GM23338 (cell line): ENCODE data around the gene PIK3C2A. TPM values are rescaled to one million over a fixed set of nuclear protein-coding genes. Genes with fewer than 3 reads are reported as not detected.
A peak's percentile ranks its signal among the peaks of the same experiment; 100 is the strongest.

ENCODE experiments used
- ATAC-seq: fragments of 200-7000 bp; cut with Tn5 transposase; 3 replicates; pipeline ENCODE4 v1.9.1; 2020
- DNase-seq: peaks from one replicate; pipeline ENCODE4 v3.0.0-alpha.2; 2015; ENCODE audit warnings: low spot score
- H2AFZ ChIP-seq: fragments of 200-600 bp; sonication (generic); 2 replicates; pipeline ENCODE4 v1.8.0; 2016; ENCODE audit warnings: antibody characterized with exemption, mild to moderate bottlenecking, moderate library complexity
- H3F3A ChIP-seq: fragments of 200-600 bp; sonication (generic); replicated peaks from 2 replicates; pipeline ENCODE4 v1.8.0; 2017; ENCODE audit warnings: antibody characterized with exemption, mixed run types, low read depth
- H3K27ac ChIP-seq: fragments of 200-600 bp; sonication (generic); 2 replicates; pipeline ENCODE4 v1.6.1; 2016; ENCODE audit warnings: low read depth
- H3K27me3 ChIP-seq: fragments of 200-600 bp; sonication (generic); 2 replicates; pipeline ENCODE4 v1.8.0; 2016; ENCODE audit warnings: mild to moderate bottlenecking, mixed run types, moderate library complexity; ENCODE audit not compliant: insufficient read depth
- H3K36me3 ChIP-seq: fragments of 200-600 bp; sonication (generic); 2 replicates; pipeline ENCODE4 v1.8.0; 2016; ENCODE audit warnings: mild to moderate bottlenecking; ENCODE audit not compliant: insufficient read depth
- H3K4me1 ChIP-seq: fragments of 200-600 bp; sonication (generic); 2 replicates; pipeline ENCODE4 v1.8.0; 2016; ENCODE audit warnings: mild to moderate bottlenecking, moderate library complexity; ENCODE audit not compliant: insufficient read depth
- H3K4me2 ChIP-seq: fragments of 200-600 bp; sonication (generic); 2 replicates; pipeline ENCODE4 v1.7.1; 2017; ENCODE audit warnings: mixed run types
- H3K4me3 ChIP-seq: fragments of 200-600 bp; sonication (generic); 2 replicates; pipeline ENCODE4 v1.6.1; 2016; ENCODE audit warnings: mixed run types
- H3K79me2 ChIP-seq: fragments of 200-600 bp; sonication (generic); replicated peaks from 2 replicates; pipeline ENCODE4 v1.8.0; 2017; ENCODE audit warnings: mild to moderate bottlenecking; ENCODE audit not compliant: insufficient read depth
- H3K9me2 ChIP-seq: fragments of 200-600 bp; sonication (generic); 2 replicates; pipeline ENCODE4 v1.8.0; 2017; ENCODE audit not compliant: insufficient read depth
- H4K20me1 ChIP-seq: fragments of 200-600 bp; sonication (generic); replicated peaks from 2 replicates; pipeline ENCODE4 v1.8.0; 2017; ENCODE audit warnings: mild to moderate bottlenecking; ENCODE audit not compliant: insufficient read depth
- H3K27ac Mint-ChIP-seq: 2 replicates; pipeline ENCODE4 v1.8.0; 2020; ENCODE audit warnings: inconsistent platforms, mild to moderate bottlenecking, moderate library complexity, mixed read lengths
- H3K27me3 Mint-ChIP-seq: 3 replicates; pipeline ENCODE4 v1.8.0; 2022; ENCODE audit warnings: low read depth, mild to moderate bottlenecking, moderate library complexity, mixed read lengths, inconsistent platforms; ENCODE audit not compliant: insufficient read depth, poor library complexity
- H3K36me3 Mint-ChIP-seq: 3 replicates; pipeline ENCODE4 v1.8.0; 2021; ENCODE audit warnings: low read depth, mild to moderate bottlenecking, inconsistent platforms, moderate library complexity, mixed read lengths
- H3K4me1 Mint-ChIP-seq: 3 replicates; pipeline ENCODE4 v1.8.0; 2020; ENCODE audit warnings: mild to moderate bottlenecking, inconsistent platforms, mixed read lengths
- H3K4me3 Mint-ChIP-seq: 3 replicates; pipeline ENCODE4 v1.8.0; 2021; ENCODE audit warnings: moderate library complexity, mild to moderate bottlenecking, inconsistent platforms, mixed read lengths
- H3K9me3 Mint-ChIP-seq: 3 replicates; pipeline ENCODE4 v1.8.0; 2020; ENCODE audit warnings: moderate library complexity, mild to moderate bottlenecking, inconsistent platforms, mixed read lengths
- CREB1 ChIP-seq: fragments of 250-450 bp; sonication (Bioruptor Pico); IDR thresholded peaks from 2 replicates; pipeline ENCODE4 v1.5.0; 2020; ENCODE audit warnings: low read depth, mild to moderate bottlenecking, moderate library complexity
- EZH2 ChIP-seq: fragments of 200-600 bp; sonication (generic); IDR thresholded peaks from one replicate; pipeline ENCODE4 v1.8.0; 2017; ENCODE audit warnings: antibody characterized with exemption, mild to moderate bottlenecking, low read depth; ENCODE audit not compliant: unreplicated experiment
- POLR2AphosphoS5 ChIP-seq: IDR thresholded peaks from 2 replicates; pipeline ENCODE4 v1.6.1; 2016; ENCODE audit warnings: antibody characterized with exemption, low read depth
- long read RNA-seq: library from polyadenylated mRNA; unstranded; transcript quantifications from one replicate; pipeline ENCODE4 v2.0.0, GENCODE V29; 2020; ENCODE audit not compliant: unreplicated experiment
- polyA plus RNA-seq: library from polyadenylated mRNA; unstranded; fragments of >200 nt; fragmentation: Nextera tagmentation; extraction: Ambion mirVana; gene quantifications from 2 replicates; pipeline ENCODE4 v1.2.1, GENCODE V29; 2016
- total RNA-seq: library from RNA; depleted of rRNA; stranded (reverse); fragments of >200 nt; shearing (Covaris generic); gene quantifications from 2 replicates; pipeline ENCODE4 v1.2.3, GENCODE V29; 2014; rRNA removed
- TF ChIP-seq, protein P1 (sequence below): IDR thresholded peaks from 2 replicates; pipeline ENCODE4 v1.6.1; 2016; ENCODE audit warnings: antibody characterized with exemption
- TF ChIP-seq, protein P2 (sequence below): fragments of 250-450 bp; sonication (Bioruptor Pico); IDR thresholded peaks from 2 replicates; pipeline ENCODE4 v1.5.0; 2020; ENCODE audit warnings: mild to moderate bottlenecking, moderate library complexity

PIK3C2A gene, protein sequence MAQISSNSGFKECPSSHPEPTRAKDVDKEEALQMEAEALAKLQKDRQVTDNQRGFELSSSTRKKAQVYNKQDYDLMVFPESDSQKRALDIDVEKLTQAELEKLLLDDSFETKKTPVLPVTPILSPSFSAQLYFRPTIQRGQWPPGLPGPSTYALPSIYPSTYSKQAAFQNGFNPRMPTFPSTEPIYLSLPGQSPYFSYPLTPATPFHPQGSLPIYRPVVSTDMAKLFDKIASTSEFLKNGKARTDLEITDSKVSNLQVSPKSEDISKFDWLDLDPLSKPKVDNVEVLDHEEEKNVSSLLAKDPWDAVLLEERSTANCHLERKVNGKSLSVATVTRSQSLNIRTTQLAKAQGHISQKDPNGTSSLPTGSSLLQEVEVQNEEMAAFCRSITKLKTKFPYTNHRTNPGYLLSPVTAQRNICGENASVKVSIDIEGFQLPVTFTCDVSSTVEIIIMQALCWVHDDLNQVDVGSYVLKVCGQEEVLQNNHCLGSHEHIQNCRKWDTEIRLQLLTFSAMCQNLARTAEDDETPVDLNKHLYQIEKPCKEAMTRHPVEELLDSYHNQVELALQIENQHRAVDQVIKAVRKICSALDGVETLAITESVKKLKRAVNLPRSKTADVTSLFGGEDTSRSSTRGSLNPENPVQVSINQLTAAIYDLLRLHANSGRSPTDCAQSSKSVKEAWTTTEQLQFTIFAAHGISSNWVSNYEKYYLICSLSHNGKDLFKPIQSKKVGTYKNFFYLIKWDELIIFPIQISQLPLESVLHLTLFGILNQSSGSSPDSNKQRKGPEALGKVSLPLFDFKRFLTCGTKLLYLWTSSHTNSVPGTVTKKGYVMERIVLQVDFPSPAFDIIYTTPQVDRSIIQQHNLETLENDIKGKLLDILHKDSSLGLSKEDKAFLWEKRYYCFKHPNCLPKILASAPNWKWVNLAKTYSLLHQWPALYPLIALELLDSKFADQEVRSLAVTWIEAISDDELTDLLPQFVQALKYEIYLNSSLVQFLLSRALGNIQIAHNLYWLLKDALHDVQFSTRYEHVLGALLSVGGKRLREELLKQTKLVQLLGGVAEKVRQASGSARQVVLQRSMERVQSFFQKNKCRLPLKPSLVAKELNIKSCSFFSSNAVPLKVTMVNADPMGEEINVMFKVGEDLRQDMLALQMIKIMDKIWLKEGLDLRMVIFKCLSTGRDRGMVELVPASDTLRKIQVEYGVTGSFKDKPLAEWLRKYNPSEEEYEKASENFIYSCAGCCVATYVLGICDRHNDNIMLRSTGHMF (N-terminal part only)
- total RNA-seq (117 and 123 TPM in 2 replicates), polyA plus RNA-seq (45.8 and 59.5 TPM in 2 replicates)
- long read RNA-seq, partial matches to known transcripts, result 2 of 5 reads
- long read RNA-seq, other reads (novel, unspliced or antisense), result 3 of 5 reads

- Mint-ChIP-seq H3K9me3 (no peaks in the 10 kb centered on the region), H3K27me3 (peaks cover 6% of the 10 kb centered on the region), H3K36me3 (peaks cover 24% of the 10 kb centered on the region), H3K4me1 (peaks cover 19% of the 10 kb centered on the region), H3K4me3 (peak within 1 kb of the TSS; percentile 97), H3K27ac (peak within 1 kb of the TSS; percentile 99)
- Histone ChIP-seq H4K20me1 (peaks cover 35% of the 10 kb centered on the region), H3K27ac (peak within 1 kb of the TSS; percentile 98), H3F3A (no peaks in the 10 kb centered on the region), H3K4me2 (peak within 1 kb of the TSS; percentile 93), H3K79me2 (peaks cover 63% of the 10 kb centered on the region), H3K36me3 (no peaks in the 10 kb centered on the region; the same call in 1 of the 2 replicates), H3K4me3 (peak within 1 kb of the TSS; percentile 77), H3K9me2 (no peaks in the 10 kb centered on the region), H3K4me1 (peaks cover 8% of the 10 kb centered on the region; the same call in 1 of the 2 replicates), H3K27me3 (no peaks in the 10 kb centered on the region), H2AFZ (peak within 1 kb of the TSS; percentile 85)
- DNase-seq, result peak; percentile 99
- TF ChIP-seq EZH2, result no peak
- TF ChIP-seq, protein P1, sequence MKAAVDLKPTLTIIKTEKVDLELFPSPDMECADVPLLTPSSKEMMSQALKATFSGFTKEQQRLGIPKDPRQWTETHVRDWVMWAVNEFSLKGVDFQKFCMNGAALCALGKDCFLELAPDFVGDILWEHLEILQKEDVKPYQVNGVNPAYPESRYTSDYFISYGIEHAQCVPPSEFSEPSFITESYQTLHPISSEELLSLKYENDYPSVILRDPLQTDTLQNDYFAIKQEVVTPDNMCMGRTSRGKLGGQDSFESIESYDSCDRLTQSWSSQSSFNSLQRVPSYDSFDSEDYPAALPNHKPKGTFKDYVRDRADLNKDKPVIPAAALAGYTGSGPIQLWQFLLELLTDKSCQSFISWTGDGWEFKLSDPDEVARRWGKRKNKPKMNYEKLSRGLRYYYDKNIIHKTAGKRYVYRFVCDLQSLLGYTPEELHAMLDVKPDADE, result peak; percentile 39; the same call in 1 of the 2 replicates
- TF ChIP-seq CREB1 (CRISPR knock-in tag), result peak; percentile 91
- TF ChIP-seq POLR2AphosphoS5, result peak; percentile 98
- peak; percentile 94 for ATAC-seq
Measured at GRCh38 chr11:17207317-17208256, at the start of gene PIK3C2A. Gene PIK3C2A (minus strand): TSS chr11:17207986. CDS start chr11:17169741, 38,245 bp downstream.

GRCh38 chr11:17257196-17257595 lies 49.4 kb upstream of the PIK3C2A start:
- Mint-ChIP-seq H3K4me3 (no peak overlapping the region), H3K27ac (no peak overlapping the region), H3K9me3 (no peaks in the 10 kb centered on the region), H3K27me3 (no peaks in the 10 kb centered on the region), H3K4me1 (no peaks in the 10 kb centered on the region), H3K36me3 (no peaks in the 10 kb centered on the region)
- H3F3A ChIP-seq, result no peaks in the 10 kb centered on the region
- H2AFZ ChIP-seq, result no peak overlapping the region
- H3K27ac ChIP-seq, result no peak overlapping the region
- no peaks in the 10 kb centered on the region for H3K27me3 ChIP-seq
- no peaks in the 10 kb centered on the region for H3K36me3 ChIP-seq
- no peaks in the 10 kb centered on the region for H3K79me2 ChIP-seq
- no peaks in the 10 kb centered on the region for H3K4me1 ChIP-seq
- no peak overlapping the region for H3K4me2 ChIP-seq
- no peak for DNase-seq
- ATAC-seq, result no peak
- H3K9me2 ChIP-seq, result no peaks in the 10 kb centered on the region
- no peaks in the 10 kb centered on the region for H4K20me1 ChIP-seq
- no peak overlapping the region for H3K4me3 ChIP-seq
- TF ChIP-seq, protein P2, sequence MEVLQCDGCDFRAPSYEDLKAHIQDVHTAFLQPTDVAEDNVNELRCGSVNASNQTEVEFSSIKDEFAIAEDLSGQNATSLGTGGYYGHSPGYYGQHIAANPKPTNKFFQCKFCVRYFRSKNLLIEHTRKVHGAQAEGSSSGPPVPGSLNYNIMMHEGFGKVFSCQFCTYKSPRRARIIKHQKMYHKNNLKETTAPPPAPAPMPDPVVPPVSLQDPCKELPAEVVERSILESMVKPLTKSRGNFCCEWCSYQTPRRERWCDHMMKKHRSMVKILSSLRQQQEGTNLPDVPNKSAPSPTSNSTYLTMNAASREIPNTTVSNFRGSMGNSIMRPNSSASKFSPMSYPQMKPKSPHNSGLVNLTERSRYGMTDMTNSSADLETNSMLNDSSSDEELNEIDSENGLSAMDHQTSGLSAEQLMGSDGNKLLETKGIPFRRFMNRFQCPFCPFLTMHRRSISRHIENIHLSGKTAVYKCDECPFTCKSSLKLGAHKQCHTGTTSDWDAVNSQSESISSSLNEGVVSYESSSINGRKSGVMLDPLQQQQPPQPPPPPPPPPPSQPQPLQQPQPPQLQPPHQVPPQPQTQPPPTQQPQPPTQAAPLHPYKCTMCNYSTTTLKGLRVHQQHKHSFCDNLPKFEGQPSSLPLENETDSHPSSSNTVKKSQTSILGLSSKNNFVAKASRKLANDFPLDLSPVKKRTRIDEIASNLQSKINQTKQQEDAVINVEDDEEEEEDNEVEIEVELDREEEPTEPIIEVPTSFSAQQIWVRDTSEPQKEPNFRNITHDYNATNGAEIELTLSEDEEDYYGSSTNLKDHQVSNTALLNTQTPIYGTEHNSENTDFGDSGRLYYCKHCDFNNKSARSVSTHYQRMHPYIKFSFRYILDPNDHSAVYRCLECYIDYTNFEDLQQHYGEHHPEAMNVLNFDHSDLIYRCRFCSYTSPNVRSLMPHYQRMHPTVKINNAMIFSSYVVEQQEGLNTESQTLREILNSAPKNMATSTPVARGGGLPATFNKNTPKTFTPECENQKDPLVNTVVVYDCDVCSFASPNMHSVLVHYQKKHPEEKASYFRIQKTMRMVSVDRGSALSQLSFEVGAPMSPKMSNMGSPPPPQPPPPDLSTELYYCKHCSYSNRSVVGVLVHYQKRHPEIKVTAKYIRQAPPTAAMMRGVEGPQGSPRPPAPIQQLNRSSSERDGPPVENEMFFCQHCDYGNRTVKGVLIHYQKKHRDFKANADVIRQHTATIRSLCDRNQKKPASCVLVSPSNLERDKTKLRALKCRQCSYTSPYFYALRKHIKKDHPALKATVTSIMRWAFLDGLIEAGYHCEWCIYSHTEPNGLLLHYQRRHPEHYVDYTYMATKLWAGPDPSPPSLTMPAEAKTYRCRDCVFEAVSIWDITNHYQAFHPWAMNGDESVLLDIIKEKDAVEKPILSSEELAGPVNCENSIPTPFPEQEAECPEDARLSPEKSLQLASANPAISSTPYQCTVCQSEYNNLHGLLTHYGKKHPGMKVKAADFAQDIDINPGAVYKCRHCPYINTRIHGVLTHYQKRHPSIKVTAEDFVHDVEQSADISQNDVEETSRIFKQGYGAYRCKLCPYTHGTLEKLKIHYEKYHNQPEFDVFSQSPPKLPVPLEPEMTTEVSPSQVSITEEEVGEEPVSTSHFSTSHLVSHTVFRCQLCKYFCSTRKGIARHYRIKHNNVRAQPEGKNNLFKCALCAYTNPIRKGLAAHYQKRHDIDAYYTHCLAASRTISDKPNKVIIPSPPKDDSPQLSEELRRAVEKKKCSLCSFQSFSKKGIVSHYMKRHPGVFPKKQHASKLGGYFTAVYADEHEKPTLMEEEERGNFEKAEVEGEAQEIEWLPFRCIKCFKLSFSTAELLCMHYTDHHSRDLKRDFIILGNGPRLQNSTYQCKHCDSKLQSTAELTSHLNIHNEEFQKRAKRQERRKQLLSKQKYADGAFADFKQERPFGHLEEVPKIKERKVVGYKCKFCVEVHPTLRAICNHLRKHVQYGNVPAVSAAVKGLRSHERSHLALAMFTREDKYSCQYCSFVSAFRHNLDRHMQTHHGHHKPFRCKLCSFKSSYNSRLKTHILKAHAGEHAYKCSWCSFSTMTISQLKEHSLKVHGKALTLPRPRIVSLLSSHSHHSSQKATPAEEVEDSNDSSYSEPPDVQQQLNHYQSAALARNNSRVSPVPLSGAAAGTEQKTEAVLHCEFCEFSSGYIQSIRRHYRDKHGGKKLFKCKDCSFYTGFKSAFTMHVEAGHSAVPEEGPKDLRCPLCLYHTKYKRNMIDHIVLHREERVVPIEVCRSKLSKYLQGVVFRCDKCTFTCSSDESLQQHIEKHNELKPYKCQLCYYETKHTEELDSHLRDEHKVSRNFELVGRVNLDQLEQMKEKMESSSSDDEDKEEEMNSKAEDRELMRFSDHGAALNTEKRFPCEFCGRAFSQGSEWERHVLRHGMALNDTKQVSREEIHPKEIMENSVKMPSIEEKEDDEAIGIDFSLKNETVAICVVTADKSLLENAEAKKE (CRISPR knock-in tag), result no peak
- TF ChIP-seq, protein P1, result no peak
- no peak for TF ChIP-seq CREB1 (CRISPR knock-in tag)
